Adipocyte (in vitro differentiated cells): ENCODE results near the gene LHFPL2.
A peak's percentile ranks its signal among the peaks of the same experiment; 100 is the strongest.

ENCODE experiments used
- DNase-seq: peaks from one replicate; pipeline ENCODE4 v3.0.0-alpha.2; 2015; ENCODE audit warnings: low read depth
- H3K27me3 ChIP-seq: replicated peaks from 2 replicates; pipeline ENCODE4 v1.7.0; 2013; ENCODE audit warnings: mild to moderate bottlenecking, low read length, moderate library complexity; ENCODE audit not compliant: control insufficient read depth, insufficient read depth
- H3K36me3 ChIP-seq: 2 replicates; pipeline ENCODE4 v1.7.0; 2013; ENCODE audit warnings: low read length, mild to moderate bottlenecking, moderate library complexity; ENCODE audit not compliant: control insufficient read depth, insufficient read depth, severe bottlenecking
- H3K4me1 ChIP-seq: 2 replicates; pipeline ENCODE4 v1.7.0; 2013; ENCODE audit warnings: mild to moderate bottlenecking, low read length, moderate library complexity; ENCODE audit not compliant: control insufficient read depth, insufficient read depth
- H3K4me3 ChIP-seq: 2 replicates; pipeline ENCODE4 v1.7.0; 2013; ENCODE audit warnings: mild to moderate bottlenecking, low read length, moderate library complexity
- H3K9ac ChIP-seq: 2 replicates; pipeline ENCODE4 v1.7.0; 2013; ENCODE audit warnings: mild to moderate bottlenecking, low read length, moderate library complexity
- H3K9me3 ChIP-seq: 2 replicates; pipeline ENCODE4 v1.7.0; 2013; ENCODE audit warnings: mild to moderate bottlenecking, low read length, moderate library complexity; ENCODE audit not compliant: control insufficient read depth

The LHFPL2 gene

DNA sequence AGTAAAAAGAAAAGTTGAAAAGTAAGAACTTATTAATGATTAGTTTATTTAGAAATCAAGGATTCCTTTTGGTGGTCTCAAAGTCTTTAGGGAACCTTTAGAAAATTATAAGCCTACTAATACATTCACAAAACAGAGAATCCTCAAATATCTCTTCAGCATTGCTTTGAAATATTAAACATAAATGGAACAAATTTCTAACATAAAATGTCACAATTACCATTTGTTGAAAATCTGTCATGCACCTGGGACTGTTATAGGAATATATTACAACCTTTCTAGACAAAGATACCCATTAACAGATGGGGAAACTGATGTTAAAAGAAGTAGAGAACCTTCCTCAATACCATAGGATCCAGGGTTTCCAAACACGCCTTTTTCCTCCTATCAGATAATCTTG is 83.2 kb downstream of the LHFPL2 start:
- DNase-seq = no peak
- Histone ChIP-seq H3K27me3 (no peaks in the 10 kb centered on the region), H3K4me3 (no peak overlapping the region), H3K9ac (no peak overlapping the region), H3K4me1 (peaks cover 40% of the 10 kb centered on the region), H3K36me3 (peaks cover 19% of the 10 kb centered on the region), H3K9me3 (peaks cover 10% of the 10 kb centered on the region)

DNA sequence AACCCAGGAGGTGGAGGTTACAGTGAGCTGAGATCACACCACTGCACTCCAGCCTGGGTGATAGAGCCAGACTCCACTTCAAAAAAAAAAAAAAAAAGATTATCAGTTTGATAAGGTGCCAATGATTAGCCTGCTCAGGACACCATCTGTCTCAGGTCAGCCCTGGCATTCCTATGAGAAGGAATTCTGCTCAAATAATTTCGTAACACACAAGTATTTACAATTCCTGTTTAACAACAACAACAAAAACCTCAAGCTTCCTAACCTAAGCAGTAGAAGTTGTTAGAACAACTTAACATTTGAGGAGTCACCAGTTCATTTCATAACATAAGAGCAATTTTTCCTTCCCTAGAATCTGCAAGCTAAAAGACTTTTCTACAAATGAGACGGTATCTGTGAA is 85.0 kb downstream of the LHFPL2 start:
- Histone ChIP-seq H3K4me3 (no peak overlapping the region), H3K4me1 (peaks cover 28% of the 10 kb centered on the region), H3K9ac (no peak overlapping the region), H3K27me3 (no peaks in the 10 kb centered on the region), H3K36me3 (peaks cover 22% of the 10 kb centered on the region), H3K9me3 (peaks cover 10% of the 10 kb centered on the region)
- no peak for DNase-seq

DNA sequence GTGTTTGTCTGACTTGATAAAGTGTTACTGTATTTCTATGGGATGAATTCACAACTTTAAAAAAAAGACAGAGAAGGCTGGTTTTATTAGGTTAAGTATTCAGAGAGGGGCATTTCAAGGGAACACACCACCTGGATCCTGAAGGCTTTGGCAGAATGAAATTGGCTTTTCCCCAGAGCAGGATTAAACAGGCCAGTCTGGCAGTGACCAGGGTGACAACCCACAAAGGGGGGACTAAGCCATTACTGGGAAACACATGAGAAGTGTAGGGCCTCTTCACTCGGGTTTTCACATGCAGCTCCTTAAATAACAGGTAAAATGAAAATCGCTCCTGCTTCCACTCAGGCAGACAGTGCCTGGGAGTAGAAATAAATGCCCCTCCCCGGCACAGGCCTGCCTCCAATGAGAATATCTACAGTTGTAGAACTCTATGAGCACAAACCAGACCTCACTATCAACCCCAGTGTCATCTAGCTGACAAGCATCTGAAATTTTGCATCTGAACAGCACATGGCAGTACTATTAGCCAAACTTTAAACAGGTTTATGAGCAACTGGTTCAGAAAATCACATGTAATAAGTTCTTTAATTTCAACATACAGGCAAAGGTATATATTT is 85.8 kb downstream of the LHFPL2 start:
- DNase-seq = no peak
- H3K27me3 ChIP-seq = no peaks in the 10 kb centered on the region

DNA sequence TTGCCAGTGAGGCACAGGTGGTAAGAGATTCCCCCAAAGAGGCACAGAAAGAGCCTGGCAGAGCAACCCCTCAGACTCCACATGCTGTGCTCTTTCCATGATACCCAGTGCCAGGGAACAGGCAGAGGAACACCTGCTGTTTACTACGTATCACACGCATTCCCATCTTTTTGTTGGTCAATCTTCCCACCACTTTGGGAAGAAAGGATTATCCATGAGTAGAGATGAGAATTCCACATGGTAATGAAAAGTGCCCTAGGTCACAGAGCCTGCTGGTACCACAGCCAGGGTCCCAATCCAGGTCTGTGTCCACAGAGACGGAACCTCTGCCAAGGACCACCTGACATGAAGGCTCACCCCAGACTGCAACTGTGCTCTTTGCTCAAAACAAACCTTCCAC is 86.6 kb downstream of the LHFPL2 start:
- no peak for DNase-seq
- Histone ChIP-seq H3K4me3 (no peak overlapping the region), H3K9ac (no peak overlapping the region), H3K36me3 (peaks cover 22% of the 10 kb centered on the region), H3K27me3 (no peaks in the 10 kb centered on the region), H3K4me1 (peaks cover 14% of the 10 kb centered on the region), H3K9me3 (peaks cover 10% of the 10 kb centered on the region)

More for the DNA sequence above, 85.8 kb downstream of the LHFPL2 start:
- H3K36me3 ChIP-seq = peaks cover 22% of the 10 kb centered on the region
- H3K9ac ChIP-seq = no peak overlapping the region
- H3K4me1 ChIP-seq = peaks cover 22% of the 10 kb centered on the region
- no peak overlapping the region for H3K4me3 ChIP-seq
- H3K9me3 ChIP-seq = peaks cover 10% of the 10 kb centered on the region

DNA sequence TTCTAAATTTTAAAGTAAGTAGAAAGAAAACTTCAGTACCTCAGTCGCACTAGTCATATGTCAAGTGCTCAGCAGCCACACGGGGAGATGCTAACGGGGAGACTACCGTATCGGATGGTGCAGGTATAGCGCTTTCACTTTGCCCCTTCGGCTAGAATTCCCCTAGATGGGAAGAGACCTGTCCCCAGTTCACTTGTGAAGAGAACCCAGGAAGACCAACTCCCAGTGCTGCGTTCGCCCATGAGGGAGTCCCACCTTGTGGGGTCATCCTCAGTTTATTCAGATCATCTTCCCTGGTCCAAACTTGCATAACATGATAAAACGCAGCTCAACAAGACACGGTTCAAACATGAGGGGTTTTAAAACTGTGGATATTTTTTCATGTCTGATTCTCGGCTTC is 87.3 kb downstream of the LHFPL2 start:
- DNase-seq = no peak
- Histone ChIP-seq H3K27me3 (no peaks in the 10 kb centered on the region), H3K9me3 (peaks cover 10% of the 10 kb centered on the region), H3K9ac (no peak overlapping the region), H3K36me3 (peaks cover 22% of the 10 kb centered on the region), H3K4me3 (no peak overlapping the region), H3K4me1 (peaks cover 6% of the 10 kb centered on the region)

DNA sequence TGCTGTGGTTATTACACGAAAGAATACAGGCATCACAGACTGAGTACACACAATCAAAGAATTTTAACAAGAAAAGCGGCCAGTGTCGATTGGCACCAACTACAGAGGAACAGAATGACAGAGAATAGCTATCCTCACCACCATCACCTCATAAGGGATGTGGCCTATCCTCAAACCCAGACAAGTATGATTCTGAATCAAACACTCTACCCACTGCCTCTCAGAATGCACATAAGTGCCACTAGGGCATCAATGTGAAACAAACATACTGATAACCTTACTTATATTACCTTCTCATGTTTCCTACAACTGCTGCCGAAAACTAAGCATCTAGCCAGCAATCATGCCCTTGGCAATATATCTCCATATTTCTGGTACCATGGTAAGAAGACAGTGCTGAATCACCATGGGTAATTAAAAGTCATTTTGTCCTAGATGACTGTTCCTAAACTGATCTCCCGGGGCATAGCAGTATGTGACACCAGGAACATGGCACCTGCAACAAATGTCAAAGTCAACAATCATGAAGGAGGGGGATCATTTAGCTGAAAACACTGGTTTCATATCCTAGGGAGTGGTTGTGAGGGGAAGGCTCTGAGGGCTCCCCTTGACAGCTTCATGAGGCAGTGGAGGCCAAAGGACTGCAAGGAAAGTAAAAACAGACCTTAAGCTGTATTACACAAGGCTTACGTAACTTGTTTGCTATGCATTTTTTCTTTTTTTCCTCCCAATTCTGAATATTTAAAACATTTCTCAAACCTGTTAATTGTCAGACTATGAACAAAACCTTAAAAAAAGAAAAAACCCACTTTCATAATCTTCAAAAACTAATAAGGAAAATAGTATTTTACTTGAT is 88.3 kb downstream of the LHFPL2 start:
- Histone ChIP-seq H3K27me3 (no peaks in the 10 kb centered on the region), H3K4me3 (no peak overlapping the region), H3K4me1 (no peaks in the 10 kb centered on the region), H3K36me3 (peaks cover 22% of the 10 kb centered on the region), H3K9ac (no peak overlapping the region), H3K9me3 (peaks cover 6% of the 10 kb centered on the region)
- DNase-seq = peak; percentile 27

DNA sequence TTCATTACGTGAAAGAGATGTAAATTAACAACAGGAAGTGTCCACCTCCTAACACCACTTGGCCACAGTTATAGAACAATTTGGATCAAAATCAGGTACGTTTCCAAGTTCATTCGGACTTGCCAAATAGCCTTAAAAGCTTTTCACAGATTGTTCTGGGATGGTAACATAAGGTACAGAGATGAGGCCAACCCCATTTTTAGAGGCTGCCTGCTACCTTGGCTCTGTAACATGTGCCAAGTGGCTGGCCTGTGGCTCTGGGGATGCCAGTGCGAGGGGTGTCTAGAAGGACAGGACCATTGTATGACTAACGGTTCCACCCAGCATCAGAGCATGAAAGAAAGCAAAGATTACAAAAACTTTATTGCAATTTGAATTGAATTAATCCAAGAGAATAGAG is 91.0 kb downstream of the LHFPL2 start:
- no peaks in the 10 kb centered on the region for H3K9me3 ChIP-seq
- H3K4me1 ChIP-seq = no peaks in the 10 kb centered on the region
- no peak overlapping the region for H3K9ac ChIP-seq
- H3K36me3 ChIP-seq = peaks cover 8% of the 10 kb centered on the region
- no peak overlapping the region for H3K4me3 ChIP-seq
- DNase-seq = no peak
- no peaks in the 10 kb centered on the region for H3K27me3 ChIP-seq

DNA sequence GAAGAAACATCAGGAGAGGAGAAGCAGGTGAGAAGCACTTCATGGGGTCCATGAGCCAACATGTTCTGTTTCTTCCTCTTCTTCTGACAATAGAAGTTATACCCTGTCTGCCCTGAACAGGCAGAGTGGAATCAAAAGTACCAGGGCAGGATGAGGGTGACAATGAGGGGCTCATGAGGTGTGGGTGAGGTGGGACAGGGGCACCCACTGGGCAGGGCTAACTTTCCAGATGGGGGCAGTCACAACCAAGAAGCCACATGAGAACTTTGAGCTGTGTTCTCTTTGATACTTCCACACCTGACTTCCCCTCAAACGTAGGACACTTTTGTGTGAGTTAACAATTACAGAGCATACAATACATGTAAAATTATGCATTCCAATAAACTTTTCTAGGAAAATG is 92.7 kb downstream of the LHFPL2 start:
- peaks cover 3% of the 10 kb centered on the region for H3K36me3 ChIP-seq
- no peak overlapping the region for H3K4me3 ChIP-seq
- H3K9me3 ChIP-seq = no peaks in the 10 kb centered on the region
- H3K4me1 ChIP-seq = peaks cover 6% of the 10 kb centered on the region
- DNase-seq = no peak
- H3K9ac ChIP-seq = no peak overlapping the region
- H3K27me3 ChIP-seq = no peaks in the 10 kb centered on the region

DNA sequence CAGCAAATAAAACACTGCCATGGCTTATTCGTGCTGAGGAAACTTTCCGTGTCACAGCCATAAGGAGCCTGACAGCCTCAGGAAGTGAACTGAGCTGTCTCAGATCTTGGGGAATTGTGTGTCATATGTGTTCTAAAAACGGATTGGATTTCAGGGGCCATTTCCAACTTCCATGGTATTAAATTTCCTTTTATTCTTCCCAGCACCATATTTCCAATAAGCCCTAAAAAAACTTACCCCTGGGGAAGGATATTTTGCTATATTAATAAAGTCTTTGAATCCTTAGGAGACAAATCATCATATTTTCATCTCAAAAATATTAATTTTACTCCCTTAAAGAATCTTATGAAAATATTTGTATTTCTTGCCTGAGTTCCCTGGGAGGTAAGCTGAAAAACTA is 93.9 kb downstream of the LHFPL2 start:
- H3K27me3 ChIP-seq = no peaks in the 10 kb centered on the region
- no peaks in the 10 kb centered on the region for H3K9me3 ChIP-seq
- no peak overlapping the region for H3K4me3 ChIP-seq
- DNase-seq = no peak
- no peaks in the 10 kb centered on the region for H3K36me3 ChIP-seq
- peaks cover 16% of the 10 kb centered on the region for H3K4me1 ChIP-seq
- no peak overlapping the region for H3K9ac ChIP-seq

DNA sequence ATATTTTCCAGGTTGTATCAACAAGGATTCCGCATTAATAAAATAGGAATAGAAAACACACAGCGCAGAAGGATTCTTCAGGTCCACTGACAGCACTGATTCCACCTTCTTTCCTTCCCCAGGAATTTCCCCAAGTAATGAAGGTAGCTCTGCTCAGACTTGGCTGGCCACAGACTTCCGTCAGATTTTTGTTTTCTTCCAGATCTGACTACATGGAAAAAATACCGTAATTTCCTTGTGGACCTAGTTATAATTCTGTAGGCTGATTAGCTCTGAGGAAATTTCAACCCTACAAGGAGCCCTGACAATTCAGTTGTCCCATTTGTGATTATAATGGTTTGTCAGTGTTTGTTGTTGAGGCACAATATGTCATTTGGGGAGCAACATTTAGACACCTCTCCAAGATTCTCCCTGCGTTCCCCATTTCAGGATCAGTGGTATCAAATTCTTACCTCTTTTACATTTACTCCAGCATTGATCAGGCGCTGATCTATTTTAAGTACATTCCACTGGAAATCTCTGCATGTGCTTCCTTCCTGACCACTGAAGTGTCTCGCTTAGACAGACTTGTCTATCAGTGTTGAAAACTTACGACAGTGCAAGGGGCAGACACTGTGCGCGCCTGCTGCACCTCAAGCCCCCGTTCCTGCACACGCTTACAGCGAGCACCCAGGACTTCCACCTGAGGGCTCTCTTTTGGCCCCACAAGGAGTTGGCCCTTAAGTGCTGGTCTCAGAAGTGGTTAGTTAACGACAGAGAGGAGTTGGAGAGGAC is 94.8 kb downstream of the LHFPL2 start:
- H3K9me3 ChIP-seq = no peaks in the 10 kb centered on the region
- no peak overlapping the region for H3K4me3 ChIP-seq
- no peaks in the 10 kb centered on the region for H3K36me3 ChIP-seq
- H3K27me3 ChIP-seq = no peaks in the 10 kb centered on the region
- no peak for DNase-seq
- peaks cover 24% of the 10 kb centered on the region for H3K4me1 ChIP-seq
- no peak overlapping the region for H3K9ac ChIP-seq

DNA sequence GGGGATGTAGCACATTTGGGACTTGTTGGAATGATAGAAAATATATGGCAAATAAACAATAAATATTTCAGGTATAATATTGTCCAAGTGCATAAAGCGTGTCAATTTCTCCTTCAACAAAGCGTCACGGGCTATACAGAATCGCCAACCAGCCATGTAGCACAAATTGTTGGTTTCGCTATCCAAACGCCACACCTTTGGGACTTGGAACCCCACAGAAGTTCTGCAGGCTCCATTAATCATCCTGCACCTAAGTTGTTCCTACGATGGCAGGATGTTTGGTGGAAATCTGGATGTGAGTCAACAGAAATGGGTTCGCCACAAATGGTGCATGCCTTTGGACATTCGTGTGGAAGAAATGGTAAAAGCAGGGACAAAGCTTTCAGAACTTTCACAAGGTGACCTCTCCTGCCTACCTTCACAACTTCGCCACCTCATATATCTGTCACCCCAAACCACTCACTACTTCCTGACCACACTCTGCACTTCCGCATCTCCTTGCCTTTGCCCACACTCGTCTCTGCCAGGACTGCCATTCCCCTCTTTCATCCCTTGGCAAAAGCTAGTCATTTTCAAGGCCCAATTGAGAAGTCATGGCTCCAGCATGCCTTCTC is 95.7 kb downstream of the LHFPL2 start:
- Histone ChIP-seq H3K4me1 (peaks cover 34% of the 10 kb centered on the region), H3K27me3 (no peaks in the 10 kb centered on the region), H3K9ac (no peak overlapping the region), H3K4me3 (no peak overlapping the region), H3K36me3 (no peaks in the 10 kb centered on the region), H3K9me3 (no peaks in the 10 kb centered on the region)
- no peak for DNase-seq
